HG03280 (cell line): ENCODE data around the gene STXBP3.
"Not testable (repeated sequence)": the region's sequence is repeated elsewhere in the genome, so short reads cannot be mapped to it uniquely, and the experiment has no call there.

Source experiments
- ATAC-seq: cut with Tn5 transposase; IDR thresholded peaks from one replicate; pipeline ENCODE4 v1.9.1; 2021; ENCODE audit warnings: mild to moderate bottlenecking, moderate library complexity; ENCODE audit not compliant: unreplicated experiment

The STXBP3 gene

GRCh38 chr1:108728327-108728923 is 18.0 kb upstream of the STXBP3 start:
- no peak for ATAC-seq

- ATAC-seq, result no peak
Observed at GRCh38 chr1:108729481-108729880, 17.0 kb upstream of the STXBP3 start.

- ATAC-seq, result no peak
Observed at GRCh38 chr1:108732398-108732797, 14.1 kb upstream of the STXBP3 start.

GRCh38 chr1:108734171-108734865 is 12.2 kb upstream of the STXBP3 start:
- no peak for ATAC-seq

GRCh38 chr1:108742253-108742652 is 4.2 kb upstream of the STXBP3 start:
- no peak for ATAC-seq

GRCh38 chr1:108745980-108746381 is 493 bp upstream of the STXBP3 start:
- ATAC-seq, result no peak

- ATAC-seq, result peak; percentile 7
Observed at GRCh38 chr1:108747171-108747850, 837 bp downstream of the STXBP3 start.

DNA sequence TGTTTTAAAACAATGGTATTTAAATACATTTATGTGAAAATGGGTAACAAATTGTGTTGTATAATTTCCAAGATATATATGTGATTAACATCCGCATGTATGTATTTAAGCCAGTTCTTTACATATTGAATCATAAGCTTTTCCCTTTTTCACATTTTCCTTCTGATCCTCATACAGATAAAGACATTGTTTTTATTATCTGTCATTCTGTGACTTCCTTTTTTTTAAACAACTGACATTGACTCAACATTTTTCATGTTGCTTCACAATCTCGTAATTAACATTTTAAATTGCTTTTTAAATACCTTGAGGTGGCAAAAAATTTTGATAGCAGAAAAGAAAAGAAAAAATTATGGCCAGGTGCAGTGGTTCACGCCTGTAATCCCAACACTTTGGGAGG is 1.4 kb downstream of the STXBP3 start:
- ATAC-seq, result no peak

- ATAC-seq, result no peak
Observed at GRCh38 chr1:108749081-108749480, 2.6 kb downstream of the STXBP3 start.

DNA sequence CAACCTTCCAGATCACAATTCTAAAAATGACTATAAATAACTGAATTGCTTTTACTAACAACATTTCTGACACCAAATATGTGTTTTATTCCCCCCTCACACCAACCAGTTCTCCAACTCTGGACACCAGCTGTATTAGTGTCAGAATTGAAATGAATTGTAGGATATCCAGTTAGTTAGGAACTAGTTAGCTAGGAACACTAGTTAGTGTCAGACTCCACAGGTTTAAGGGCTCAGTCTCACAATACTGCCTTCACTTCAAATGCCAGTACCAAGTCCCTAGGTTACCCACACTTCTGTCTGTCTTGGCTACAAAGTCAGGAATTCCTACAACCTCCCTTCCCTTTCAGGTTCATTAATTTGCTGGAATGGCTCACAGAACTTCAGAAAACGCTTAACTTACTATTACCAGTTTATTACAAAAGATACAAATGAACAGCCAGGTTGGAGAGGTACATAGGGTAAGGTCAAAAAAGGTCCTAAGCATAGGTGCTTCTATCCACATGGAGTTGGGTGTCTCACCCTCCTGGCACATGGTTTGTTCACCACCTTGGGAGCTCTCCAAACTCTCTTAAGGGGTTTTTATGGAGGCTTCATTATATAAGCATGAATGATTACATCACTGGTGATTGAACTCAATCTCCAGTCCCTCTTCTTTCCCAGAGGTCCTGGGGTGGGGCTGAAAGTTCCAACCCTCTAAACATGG is 4.2 kb downstream of the STXBP3 start:
- no peak for ATAC-seq

DNA sequence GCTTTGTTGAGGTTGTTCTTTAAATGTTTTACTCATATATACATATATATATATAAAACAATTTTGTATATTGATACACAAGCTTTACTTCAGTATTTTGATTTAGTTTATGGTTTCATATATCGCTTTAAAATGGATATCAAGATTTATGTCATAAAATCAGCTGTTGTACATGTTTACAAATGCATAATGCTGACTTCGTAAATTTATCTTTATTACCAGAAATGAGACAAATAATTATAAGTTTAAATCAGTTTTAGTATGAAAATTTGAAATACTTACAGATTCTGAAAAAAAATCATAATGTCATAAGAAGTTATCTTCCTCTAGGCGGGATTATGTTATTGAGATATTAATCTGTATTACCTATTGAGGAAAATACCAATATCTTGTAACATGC is 6.9 kb downstream of the STXBP3 start:
- no peak for ATAC-seq

- no peak for ATAC-seq
Observed at GRCh38 chr1:108758796-108759195, 12.3 kb downstream of the STXBP3 start.

GRCh38 chr1:108767115-108767514 is 20.6 kb downstream of the STXBP3 start:
- no peak for ATAC-seq

DNA sequence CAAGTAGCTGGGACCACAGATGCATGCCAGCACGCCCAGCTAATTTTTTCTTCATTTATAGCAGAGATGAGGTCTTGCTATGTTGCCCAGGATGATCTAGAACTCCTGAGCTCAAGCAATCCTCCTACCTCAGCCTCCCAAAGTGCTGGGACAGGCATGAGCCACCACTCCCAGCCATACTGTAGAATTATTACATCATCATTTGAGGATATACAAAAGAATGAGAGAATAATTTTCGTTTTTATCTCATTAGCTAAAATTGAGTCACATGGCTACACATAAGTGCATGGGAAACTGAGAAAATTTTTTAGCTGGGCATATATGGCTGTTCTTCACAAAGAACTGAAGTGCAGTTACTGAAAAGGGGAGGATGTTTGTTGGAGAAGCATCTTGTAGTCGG is 21.2 kb downstream of the STXBP3 start:
- ATAC-seq, result no peak

DNA sequence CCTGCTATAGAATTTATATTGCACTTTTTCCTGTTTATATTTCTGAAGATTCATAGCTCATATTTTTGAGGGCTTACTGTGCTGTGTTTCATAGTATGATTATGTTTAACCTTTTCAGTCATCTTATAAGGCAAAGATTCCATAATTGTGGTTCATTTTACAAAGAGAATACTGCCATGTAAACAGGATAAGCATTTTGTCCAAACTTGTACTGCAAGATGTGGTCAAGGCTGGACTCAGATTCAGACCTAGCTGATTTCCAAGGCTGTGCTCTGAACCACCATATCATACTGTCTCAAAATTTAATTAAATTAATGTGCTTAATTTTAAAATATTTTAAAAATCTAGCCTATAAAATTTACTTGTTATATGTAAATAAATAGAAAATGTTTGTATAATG is 31.4 kb downstream of the STXBP3 start:
- ATAC-seq, result no peak

DNA sequence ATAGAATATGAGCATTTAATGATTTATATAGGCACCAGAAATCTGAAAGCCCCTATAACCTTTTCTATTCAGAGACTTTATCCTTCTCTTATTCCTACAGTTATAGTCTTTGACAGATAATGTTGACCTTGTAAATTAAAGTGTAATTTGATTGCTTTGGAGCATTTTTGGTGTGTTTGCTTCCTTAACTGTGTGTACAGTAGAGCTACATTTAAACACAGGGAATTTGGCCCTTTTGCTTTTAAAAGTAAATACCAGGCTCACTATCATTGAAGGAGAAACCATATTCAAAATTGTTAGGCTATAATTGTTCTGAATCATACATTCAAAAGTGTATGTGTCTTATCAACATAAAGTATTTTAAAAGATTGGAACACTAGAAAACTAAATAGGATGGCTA is 33.0 kb downstream of the STXBP3 start:
- no peak for ATAC-seq

GRCh38 chr1:108780937-108781574 is 34.6 kb downstream of the STXBP3 start:
- no peak for ATAC-seq

DNA sequence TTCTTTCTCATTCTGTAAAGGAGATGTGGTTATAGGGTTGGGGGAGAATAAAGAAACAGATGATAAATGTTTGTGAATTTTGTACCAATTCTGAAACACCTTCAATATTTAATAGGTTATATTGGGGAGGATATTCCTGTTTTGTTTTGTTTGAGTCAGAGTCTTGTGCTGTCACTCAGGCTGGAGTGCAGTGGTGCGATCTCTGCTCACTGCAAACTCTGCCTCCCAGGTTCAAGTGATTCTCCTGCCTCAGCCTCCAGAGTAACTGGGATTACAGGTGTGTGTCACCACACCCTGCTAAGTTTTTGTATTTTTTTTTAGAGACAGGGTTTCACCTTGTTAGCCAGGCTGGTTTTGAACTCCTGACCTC is 35.1 kb downstream of the STXBP3 start:
- ATAC-seq, result not testable (repeated sequence)

DNA sequence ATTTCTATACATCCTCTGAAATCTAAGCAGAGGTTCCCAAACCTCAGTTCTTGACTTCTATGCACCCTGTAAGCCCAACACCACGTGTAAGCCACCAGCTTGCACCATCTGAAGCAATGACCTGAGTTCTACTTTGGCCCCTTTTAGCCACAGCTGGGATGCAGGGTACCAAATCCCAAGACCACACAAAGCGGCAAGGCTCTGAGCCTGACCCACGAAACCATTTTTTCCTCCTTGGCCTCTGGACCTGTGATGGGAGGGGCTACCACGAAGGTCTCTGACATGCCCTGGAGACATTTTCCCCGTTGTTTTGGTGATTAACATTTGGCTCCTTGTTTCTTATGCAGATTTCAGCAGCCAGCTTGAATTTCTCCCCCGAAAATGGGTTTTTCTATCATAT is 38.8 kb downstream of the STXBP3 start:
- no peak for ATAC-seq

- no peak for ATAC-seq
Observed at GRCh38 chr1:108785880-108786279, 39.4 kb downstream of the STXBP3 start.

DNA sequence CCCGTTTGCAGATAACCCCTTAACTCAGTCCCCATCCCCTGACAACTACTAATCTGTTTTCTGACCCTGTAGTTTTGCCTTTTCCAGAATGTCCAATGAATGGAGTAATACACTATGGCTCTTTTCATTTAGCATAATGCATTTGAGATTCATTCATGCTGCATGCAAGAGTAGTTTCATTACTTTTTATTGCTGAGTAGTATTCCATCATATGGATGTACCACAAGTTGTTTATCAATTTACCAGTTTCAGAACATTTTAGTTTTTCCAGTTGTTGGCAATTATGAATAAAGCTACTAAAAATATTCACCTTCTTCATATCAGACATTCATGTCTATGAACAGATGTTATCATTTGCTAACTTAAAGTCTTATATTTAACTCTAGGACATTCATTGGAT is 45.3 kb downstream of the STXBP3 start:
- no peak for ATAC-seq
